Vagina (tissue), 2 donors: Measurements from ENCODE around the gene UNK.

ENCODE experiments used
- POLR2A ChIP-seq, 2 donors: fragments of 450-650 bp; IDR thresholded peaks; one replicate each; pipeline ENCODE4 v1.6.1; 2017; ENCODE audit warnings: antibody characterized with exemption in 2 of 2, mild to moderate bottlenecking in 2 of 2, moderate library complexity in 2 of 2
- POLR2AphosphoS5 ChIP-seq, 2 donors: sonication (generic); formaldehyde crosslinking; IDR thresholded peaks; one replicate each; pipeline ENCODE4 v1.9.0; 2017; ENCODE audit warnings: antibody characterized with exemption in 2 of 2, mild to moderate bottlenecking in 2 of 2, low read depth in 1 of 2; ENCODE audit not compliant: insufficient read depth in 1 of 2
- TF ChIP-seq, protein P1 (sequence below), 3 experiments: fragments of 450-650 bp in 2 of 3; fragments of 200-600 bp in 1 of 3; sonication (generic) in 1 of 3; IDR thresholded peaks; one replicate each; pipeline ENCODE4 v1.5.1; 2017 to 2019; ENCODE audit warnings: antibody characterized with exemption in 3 of 3, mild to moderate bottlenecking in 2 of 3, moderate library complexity in 2 of 3

DNA sequence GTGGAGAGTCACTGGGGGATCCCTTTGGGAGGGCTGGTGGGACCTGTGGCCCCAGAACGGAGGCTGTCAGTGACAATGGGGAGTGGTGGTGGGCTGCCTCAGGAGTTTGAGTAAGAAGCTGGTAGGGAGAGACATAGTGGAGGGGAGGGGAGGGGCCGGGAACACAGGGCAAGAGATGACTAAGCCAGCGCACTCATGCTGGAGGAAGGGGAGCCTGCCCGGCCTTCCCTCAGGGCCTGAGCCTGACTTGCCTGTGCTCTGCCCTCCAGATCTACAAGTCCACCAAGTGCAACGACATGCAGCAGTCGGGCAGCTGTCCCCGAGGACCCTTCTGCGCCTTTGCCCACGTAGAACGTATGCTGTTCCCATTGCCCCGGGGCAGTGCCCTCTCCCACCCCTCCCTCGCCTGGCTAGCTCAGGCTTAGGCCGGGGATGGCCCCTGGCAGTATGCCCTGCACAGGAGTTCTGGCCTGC is 30.3 kb downstream of the UNK start:
- TF ChIP-seq, protein P1, sequence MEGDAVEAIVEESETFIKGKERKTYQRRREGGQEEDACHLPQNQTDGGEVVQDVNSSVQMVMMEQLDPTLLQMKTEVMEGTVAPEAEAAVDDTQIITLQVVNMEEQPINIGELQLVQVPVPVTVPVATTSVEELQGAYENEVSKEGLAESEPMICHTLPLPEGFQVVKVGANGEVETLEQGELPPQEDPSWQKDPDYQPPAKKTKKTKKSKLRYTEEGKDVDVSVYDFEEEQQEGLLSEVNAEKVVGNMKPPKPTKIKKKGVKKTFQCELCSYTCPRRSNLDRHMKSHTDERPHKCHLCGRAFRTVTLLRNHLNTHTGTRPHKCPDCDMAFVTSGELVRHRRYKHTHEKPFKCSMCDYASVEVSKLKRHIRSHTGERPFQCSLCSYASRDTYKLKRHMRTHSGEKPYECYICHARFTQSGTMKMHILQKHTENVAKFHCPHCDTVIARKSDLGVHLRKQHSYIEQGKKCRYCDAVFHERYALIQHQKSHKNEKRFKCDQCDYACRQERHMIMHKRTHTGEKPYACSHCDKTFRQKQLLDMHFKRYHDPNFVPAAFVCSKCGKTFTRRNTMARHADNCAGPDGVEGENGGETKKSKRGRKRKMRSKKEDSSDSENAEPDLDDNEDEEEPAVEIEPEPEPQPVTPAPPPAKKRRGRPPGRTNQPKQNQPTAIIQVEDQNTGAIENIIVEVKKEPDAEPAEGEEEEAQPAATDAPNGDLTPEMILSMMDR (IDR thresholded peaks at IDR 0.05) = no peak
- TF ChIP-seq POLR2AphosphoS5 (IDR thresholded peaks at IDR 0.05; ENCODE audit: insufficient read depth in 1 of 2, low read depth in 1 of 2) (no peak), POLR2A (IDR thresholded peaks at IDR 0.05) (no peak)
